GM12875 (cell line): ENCODE data around the gene UBE2D2.
"Not testable (repeated sequence)": the region's sequence is repeated elsewhere in the genome, so short reads cannot be mapped to it uniquely, and the experiment has no call there.

Experiments
- H3K4me3 ChIP-seq: one replicate; pipeline ENCODE4 v1.5.1; 2011; ENCODE audit warnings: low read depth, low read length, control low read depth
- TF ChIP-seq, protein P1 (sequence below): IDR thresholded peaks from 2 replicates; pipeline ENCODE4 v1.5.1; 2011; ENCODE audit warnings: low read depth, mild to moderate bottlenecking, control low read depth, inconsistent platforms, low read length, moderate library complexity, borderline replicate concordance; ENCODE audit not compliant: insufficient read depth

UBE2D2 gene

DNA sequence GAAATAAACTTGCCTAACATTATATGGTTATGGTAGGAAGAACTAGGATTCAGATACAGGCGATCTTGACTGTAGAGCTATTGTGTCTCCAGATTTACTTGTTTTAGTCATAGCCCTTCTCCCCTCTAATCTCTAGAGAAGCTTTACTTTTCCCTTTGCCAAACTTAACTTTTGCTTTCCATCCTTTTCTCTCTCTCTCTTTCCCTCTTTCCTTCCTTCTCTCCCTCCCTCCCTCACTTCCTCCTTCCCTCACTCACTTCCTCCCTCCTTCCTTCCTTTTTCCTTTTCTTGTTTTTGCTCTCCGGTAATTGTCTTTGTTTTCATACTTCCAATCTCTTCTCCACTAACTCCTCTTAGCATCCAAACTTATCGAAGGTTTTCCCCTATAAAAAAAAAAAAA lies 10.4 kb downstream of the UBE2D2 start:
- TF ChIP-seq, protein P1, sequence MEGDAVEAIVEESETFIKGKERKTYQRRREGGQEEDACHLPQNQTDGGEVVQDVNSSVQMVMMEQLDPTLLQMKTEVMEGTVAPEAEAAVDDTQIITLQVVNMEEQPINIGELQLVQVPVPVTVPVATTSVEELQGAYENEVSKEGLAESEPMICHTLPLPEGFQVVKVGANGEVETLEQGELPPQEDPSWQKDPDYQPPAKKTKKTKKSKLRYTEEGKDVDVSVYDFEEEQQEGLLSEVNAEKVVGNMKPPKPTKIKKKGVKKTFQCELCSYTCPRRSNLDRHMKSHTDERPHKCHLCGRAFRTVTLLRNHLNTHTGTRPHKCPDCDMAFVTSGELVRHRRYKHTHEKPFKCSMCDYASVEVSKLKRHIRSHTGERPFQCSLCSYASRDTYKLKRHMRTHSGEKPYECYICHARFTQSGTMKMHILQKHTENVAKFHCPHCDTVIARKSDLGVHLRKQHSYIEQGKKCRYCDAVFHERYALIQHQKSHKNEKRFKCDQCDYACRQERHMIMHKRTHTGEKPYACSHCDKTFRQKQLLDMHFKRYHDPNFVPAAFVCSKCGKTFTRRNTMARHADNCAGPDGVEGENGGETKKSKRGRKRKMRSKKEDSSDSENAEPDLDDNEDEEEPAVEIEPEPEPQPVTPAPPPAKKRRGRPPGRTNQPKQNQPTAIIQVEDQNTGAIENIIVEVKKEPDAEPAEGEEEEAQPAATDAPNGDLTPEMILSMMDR, result no peak
- H3K4me3 ChIP-seq, result no peak overlapping the region

DNA sequence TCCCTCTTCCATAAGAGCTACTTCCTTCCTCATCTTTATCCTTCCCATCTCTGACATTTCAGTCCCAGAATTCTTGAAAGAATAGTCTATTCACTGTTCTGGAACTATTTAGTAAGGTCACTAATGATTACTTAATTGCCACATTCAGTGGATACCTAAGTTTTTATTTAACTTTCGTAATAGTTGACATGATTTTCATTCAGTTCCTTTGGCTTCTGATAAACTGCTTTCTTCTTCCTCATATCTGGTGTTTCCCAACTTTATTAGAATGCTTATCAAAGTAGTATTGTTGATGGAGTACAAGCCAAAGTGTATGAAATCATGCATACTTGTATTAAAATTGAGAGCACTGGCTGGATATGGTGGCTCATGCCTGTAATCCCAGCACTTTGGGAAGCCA lies 10.8 kb downstream of the UBE2D2 start:
- TF ChIP-seq, protein P1, result no peak
- no peak overlapping the region for H3K4me3 ChIP-seq

DNA sequence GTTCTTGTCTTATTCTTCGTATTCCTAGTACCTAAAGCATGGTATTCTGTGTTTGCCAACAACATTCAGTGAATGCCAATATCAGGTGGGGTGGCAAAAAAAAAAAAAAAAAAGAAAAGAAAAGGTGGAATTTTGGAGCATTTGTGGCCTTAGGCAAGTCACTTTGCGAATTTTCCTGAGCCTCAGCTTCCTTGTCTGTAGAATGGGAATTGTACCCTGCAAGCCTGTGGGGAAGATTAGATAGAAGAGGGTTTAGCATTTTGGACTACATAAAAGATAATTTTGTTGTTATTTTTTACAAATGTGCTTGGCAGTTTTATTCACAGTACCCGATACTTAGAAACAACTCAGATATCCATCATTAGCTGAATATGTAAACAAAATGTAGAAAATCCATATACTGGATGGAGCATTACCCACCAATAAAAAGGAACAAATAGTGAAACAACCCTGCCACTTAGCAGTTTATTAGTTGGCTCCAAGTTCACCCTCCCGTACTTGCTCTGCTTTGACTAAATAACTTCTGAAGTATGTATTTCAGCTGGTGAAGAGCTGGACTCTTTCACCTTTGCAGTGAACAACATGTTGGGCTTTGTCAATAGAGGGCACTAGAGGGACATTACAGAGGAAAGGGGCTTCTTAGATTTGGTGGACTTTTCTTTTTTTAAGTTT lies 13.6 kb downstream of the UBE2D2 start:
- TF ChIP-seq, protein P1, result peak; percentile 56; the same call in 1 of the 2 replicates
- no peak overlapping the region for H3K4me3 ChIP-seq

DNA sequence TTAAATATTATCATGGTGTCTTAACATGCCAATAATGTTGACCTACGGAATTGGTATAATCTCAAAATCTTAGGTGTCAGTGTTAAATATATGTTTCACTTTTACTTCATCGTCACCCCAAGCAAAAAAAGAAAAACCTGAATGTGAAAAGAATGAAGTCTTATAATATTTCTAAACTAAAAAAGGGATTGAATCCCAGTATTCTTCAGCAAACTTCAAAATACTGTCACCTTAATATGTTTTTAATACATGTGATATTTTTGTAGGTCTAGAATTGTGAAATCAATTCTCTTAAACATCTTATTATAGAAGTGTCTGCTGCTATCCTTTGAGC lies 14.1 kb downstream of the UBE2D2 start:
- TF ChIP-seq, protein P1, result no peak
- no peak overlapping the region for H3K4me3 ChIP-seq

DNA sequence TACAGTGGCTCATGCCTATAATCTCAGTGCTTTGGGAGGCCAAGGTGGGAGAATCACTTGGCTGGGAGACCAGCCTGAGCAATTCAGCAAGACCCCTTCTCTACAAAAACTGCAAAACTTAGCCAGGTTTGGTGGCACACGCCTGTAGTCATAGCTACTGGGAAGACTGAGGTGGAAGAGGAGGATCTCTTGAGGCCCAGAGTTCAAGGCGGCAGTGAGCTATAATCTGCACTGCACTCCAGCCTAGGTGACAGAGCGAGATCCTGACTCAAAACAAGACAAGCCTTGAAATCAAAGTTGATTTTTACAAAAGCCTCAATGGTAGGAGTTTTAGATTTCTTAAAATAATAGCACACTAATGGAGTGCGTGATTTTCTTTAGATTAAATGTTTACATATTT lies 14.6 kb downstream of the UBE2D2 start:
- TF ChIP-seq, protein P1, result no peak
- no peak overlapping the region for H3K4me3 ChIP-seq

DNA sequence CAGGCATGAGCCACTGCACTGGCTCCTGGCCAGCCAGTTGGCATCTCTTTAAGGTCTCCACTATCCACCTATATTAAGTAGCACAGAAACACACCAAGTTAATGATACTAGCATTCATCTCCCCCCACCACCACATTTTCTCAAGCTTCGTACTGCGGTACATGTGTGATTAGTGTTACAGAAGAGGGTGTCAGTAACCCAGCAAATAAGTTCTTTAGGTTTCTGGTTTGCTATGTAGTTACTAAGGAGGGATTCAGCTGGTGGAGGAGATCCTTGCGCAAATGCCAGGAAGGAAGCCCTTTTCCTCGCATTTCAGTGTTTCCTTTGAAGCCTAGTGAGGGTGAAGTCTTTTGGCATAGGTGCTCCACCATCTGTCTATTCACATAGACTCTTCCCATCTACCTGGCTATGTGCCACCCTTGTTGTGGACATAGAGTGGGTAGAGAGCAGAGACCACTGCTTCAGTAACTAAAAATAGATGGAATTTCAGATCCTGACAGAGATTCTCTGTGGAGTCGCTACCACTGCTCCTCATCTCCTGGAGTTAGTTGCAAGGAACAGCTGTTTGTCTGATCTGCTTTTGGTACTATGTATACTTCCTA lies 16.7 kb downstream of the UBE2D2 start:
- TF ChIP-seq, protein P1, result no peak
- no peak overlapping the region for H3K4me3 ChIP-seq

DNA sequence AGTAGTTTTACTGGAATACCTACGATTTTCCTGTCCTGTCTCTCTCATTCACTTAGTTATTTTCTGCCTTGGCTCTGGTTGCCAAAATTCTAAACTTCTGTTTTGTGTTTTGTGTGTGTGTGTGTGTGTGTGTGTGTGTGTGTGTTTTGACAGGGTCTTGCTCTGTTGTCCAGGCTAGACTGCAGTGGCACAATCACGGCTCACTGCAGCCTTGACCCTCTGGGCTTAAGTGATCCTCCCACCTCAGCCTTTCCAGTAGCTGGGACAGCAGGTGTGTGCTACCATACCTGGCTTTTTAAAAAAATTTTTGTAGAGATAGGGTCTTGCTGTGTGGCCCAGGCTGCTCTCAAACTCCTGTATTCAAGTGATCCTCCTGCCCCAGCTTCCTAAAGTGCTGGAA lies 17.2 kb downstream of the UBE2D2 start:
- TF ChIP-seq, protein P1, result no peak

DNA sequence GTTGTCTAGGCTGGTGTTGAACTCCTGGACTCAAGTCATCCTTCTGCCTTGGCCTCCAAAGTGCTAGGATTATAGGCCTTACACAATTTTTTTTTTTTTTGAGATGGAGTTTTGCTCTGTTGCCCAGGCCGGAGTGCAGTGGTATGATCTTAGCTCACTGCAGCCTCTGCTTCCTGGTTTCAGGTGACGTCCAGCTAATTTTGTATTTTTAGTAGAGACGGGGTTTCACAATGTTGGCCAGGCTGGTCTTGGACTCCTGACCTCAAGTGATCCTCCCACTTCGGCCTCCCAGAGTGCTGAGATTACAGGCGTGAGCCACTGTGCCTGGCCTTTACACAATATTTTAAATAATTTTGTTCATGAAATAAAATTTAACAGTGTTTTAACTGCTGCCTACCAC lies 21.0 kb downstream of the UBE2D2 start:
- not testable (repeated sequence) for H3K4me3 ChIP-seq

More for the DNA sequence above, 17.2 kb downstream of the UBE2D2 start:
- H3K4me3 ChIP-seq, result no peak overlapping the region
